Tibial artery (tissue), 4 donors: ENCODE data around the gene ACTN1.

ENCODE experiments used
- DNase-seq, 2 donors: peaks; one replicate each; pipeline ENCODE4 v3.0.0-alpha.2; 2019
- H3K27ac ChIP-seq, 2 donors: fragments of 200-600 bp; sonication (generic) in 1 of 2; 1 replicate in 1 of 2; 2 replicates in 1 of 2; pipeline ENCODE4 v1.5.1; 2018 to 2019; ENCODE audit warnings: mild to moderate bottlenecking in 1 of 2
- H3K27me3 ChIP-seq, 2 donors: fragments of 200-600 bp; sonication (generic) in 1 of 2; one replicate each; pipeline versions ENCODE4 v1.5.1 to v1.6.0; 2016 to 2019
- H3K36me3 ChIP-seq, 3 donors: fragments of 200-600 bp; sonication (generic) in 2 of 3; one replicate each; pipeline ENCODE4 v1.5.1; 2016 to 2019; ENCODE audit warnings: mild to moderate bottlenecking in 2 of 3
- H3K4me1 ChIP-seq, 4 donors: fragments of 200-600 bp; sonication (generic) in 2 of 4; 1 replicate in 3 of 4; 2 replicates in 1 of 4; pipeline ENCODE4 v1.5.1; 2016 to 2019
- H3K4me3 ChIP-seq, 2 donors: fragments of 200-600 bp; sonication (generic) in 1 of 2; 1 replicate in 1 of 2; 2 replicates in 1 of 2; pipeline ENCODE4 v1.5.1; 2018 to 2019; ENCODE audit warnings: mild to moderate bottlenecking in 2 of 2
- H3K9me3 ChIP-seq, 3 donors: fragments of 200-600 bp; sonication (generic) in 1 of 3; one replicate each; pipeline ENCODE4 v1.5.1; 2016 to 2019
- intact Hi-C: fragments of 100-400 bp; cut with DNase I; formaldehyde crosslinking; loops from one replicate; pipeline ENCODE4 v1.15.0; 2023; ENCODE audit warnings: low total_unique reads
- TF ChIP-seq, protein P1 (sequence below), 2 experiments: fragments of 200-600 bp in 1 of 2; fragments of 450-650 bp in 1 of 2; IDR thresholded peaks; one replicate each; pipeline ENCODE4 v1.5.1; 2017 to 2019; ENCODE audit warnings: antibody characterized with exemption in 2 of 2, mild to moderate bottlenecking in 1 of 2, moderate library complexity in 1 of 2

Gene ACTN1

DNA sequence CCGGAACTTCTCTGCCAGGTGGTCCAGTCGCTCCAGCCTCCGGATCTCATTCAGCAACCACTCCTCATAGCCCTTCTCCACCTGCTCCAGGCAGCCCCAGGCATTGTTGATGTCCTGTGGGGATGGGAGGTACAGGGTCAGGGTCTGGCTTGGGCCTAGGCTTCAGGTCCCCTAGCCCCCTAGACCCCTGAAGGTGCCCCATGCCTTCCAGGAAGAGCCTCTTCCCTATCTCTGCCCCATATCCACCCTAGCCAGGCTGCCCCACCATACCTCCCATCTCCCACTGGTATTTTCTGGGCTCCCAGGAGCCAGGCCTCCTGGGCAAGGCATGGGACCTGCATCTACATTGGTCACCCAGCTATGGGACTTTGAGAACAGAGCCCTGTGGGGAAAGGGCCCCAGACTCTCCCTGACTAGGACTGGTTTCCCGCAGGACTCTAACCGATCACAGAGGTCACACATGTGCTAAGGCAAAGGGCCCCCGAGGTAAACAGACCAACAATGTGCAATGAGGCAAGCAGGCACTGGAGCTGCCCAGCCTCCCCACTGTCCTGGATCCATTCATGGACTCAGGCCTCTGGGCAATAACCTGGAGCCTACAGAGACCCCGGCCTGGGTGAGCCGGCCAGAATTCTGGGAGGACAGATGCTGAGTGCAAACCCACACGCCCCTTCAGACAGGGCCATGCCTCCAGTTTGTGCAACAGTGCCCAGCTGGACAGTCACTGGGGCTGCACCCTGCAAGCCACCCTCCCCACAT lies 88.8 kb downstream of the ACTN1 start:
- Histone ChIP-seq H3K27ac (peak overlapping the region; percentile 64 to 100), H3K9me3 (no peaks in the 10 kb centered on the region), H3K36me3 (peaks cover 70 to 97% (median 79%) of the 10 kb centered on the region in 3 donors), H3K4me1 (peaks cover 0 to 63% (median 25%) of the 10 kb centered on the region in 4 donors), H3K4me3 (no peak overlapping the region), H3K27me3 (no peaks in the 10 kb centered on the region)
- intact Hi-C loops = no loop called here
- TF ChIP-seq, protein P1, sequence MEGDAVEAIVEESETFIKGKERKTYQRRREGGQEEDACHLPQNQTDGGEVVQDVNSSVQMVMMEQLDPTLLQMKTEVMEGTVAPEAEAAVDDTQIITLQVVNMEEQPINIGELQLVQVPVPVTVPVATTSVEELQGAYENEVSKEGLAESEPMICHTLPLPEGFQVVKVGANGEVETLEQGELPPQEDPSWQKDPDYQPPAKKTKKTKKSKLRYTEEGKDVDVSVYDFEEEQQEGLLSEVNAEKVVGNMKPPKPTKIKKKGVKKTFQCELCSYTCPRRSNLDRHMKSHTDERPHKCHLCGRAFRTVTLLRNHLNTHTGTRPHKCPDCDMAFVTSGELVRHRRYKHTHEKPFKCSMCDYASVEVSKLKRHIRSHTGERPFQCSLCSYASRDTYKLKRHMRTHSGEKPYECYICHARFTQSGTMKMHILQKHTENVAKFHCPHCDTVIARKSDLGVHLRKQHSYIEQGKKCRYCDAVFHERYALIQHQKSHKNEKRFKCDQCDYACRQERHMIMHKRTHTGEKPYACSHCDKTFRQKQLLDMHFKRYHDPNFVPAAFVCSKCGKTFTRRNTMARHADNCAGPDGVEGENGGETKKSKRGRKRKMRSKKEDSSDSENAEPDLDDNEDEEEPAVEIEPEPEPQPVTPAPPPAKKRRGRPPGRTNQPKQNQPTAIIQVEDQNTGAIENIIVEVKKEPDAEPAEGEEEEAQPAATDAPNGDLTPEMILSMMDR (IDR thresholded peaks at IDR 0.05) = no peak
- DNase-seq = peak in 1 of 2 donors; percentile 64

DNA sequence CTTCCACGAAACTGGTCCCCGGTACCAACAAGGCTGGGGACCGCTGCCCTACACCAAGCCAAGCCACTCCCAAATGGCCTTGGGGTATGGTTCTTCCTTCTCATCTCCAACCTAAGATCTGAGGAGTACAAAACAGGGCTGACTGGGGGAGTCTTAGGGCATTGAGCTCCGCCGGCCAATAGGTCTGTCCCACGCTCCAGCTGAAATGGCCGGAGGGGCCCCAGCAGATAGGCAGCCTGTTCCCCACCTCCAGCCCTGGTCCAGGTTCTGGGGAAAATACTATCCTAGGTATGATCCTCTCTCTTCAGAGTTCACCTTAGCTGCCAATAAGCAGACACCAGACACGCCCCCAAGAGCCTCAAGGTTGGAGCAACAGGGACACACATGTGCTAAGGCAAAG lies 90.2 kb downstream of the ACTN1 start:
- H3K36me3 ChIP-seq = peaks cover 77 to 97% (median 86%) of the 10 kb centered on the region in 3 donors
- H3K27ac ChIP-seq = peak overlapping the region; percentile 64 to 100

DNA sequence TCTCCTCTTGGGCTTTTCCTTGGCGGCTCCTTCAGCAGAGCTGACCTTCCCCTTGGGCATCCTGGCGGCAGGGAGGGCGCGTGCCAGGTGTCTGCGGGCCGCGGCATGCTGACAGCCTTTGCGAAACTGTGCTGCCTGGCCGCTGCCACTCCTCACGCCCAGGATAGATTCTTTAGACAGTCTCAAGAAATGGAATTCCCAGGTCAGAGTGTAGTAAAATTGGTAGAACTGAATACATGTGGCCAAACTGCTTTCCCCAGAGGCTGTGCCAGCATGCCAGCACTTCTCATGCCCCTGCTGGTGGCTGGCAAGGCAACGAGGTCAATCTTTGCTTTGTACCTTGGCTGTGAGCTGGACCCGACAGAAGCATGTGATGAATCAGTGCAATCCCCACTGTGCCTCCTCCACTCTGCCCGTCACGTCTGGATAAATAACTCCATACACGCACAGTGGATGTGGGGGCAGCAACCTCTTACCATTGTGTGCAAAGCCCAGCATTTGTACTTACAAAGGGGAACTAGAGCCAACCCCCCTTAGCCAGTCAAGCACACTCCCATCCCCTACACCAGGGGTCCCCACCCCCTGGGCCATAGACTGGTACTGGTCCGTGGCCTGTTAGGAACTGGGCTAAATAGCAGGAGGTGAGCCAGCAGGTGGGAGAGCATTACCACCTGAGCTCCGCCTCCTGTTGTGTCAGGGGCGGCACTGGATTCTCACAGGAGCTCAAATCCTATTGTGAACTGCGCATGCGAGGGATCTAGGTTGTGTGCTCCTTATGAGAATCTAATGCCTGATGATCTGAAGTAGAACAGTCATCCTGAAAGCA lies 90.9 kb downstream of the ACTN1 start:
- no peaks in the 10 kb centered on the region for H3K9me3 ChIP-seq
- H3K4me3 ChIP-seq = no peak overlapping the region
- H3K27ac ChIP-seq = peak overlapping the region; percentile 64 to 100
- peaks cover 77 to 97% (median 86%) of the 10 kb centered on the region in 3 donors for H3K36me3 ChIP-seq
- no peaks in the 10 kb centered on the region for H3K27me3 ChIP-seq
- TF ChIP-seq, protein P1 (IDR thresholded peaks at IDR 0.05) = peak in 1 of 2 experiments; percentile 12
- intact Hi-C loops = no loop called here
- peaks cover 0 to 46% (median 9%) of the 10 kb centered on the region in 4 donors for H3K4me1 ChIP-seq
- DNase-seq = peak; percentile 32 to 84

More for the DNA sequence above, 90.2 kb downstream of the ACTN1 start:
- Histone ChIP-seq H3K9me3 (no peaks in the 10 kb centered on the region), H3K27me3 (no peaks in the 10 kb centered on the region), H3K4me3 (no peak overlapping the region), H3K4me1 (peaks cover 0 to 52% (median 13%) of the 10 kb centered on the region in 4 donors)
- intact Hi-C loops = no loop called here
- DNase-seq = peak in 1 of 2 donors; percentile 56
- TF ChIP-seq, protein P1 (IDR thresholded peaks at IDR 0.05) = no peak

DNA sequence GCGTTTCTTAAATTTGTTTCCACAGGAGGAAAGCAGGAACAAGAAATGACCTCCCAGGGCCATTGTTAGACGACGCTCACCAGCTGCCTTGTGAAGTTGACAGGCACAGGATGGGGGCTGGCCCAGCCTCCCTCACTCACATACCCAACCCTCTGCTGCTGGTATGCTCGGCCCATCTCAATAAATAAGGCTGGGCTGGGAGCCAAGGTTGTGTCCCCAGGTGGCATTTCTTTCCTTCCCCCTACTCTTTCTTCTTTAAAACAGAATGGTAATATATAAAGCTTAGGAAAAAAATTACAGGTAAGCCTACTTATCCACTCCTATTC lies 93.0 kb downstream of the ACTN1 start:
- TF ChIP-seq, protein P1 (IDR thresholded peaks at IDR 0.05) = no peak
- intact Hi-C loops = no loop called here
- Histone ChIP-seq H3K4me1 (peaks cover 0 to 30% (median 9%) of the 10 kb centered on the region in 4 donors), H3K27ac (peak overlapping the region; percentile 69 to 100), H3K27me3 (no peaks in the 10 kb centered on the region), H3K4me3 (no peak overlapping the region), H3K9me3 (no peaks in the 10 kb centered on the region), H3K36me3 (peaks cover 77 to 97% (median 86%) of the 10 kb centered on the region in 3 donors)
- peak in 1 of 2 donors; percentile 59 for DNase-seq

DNA sequence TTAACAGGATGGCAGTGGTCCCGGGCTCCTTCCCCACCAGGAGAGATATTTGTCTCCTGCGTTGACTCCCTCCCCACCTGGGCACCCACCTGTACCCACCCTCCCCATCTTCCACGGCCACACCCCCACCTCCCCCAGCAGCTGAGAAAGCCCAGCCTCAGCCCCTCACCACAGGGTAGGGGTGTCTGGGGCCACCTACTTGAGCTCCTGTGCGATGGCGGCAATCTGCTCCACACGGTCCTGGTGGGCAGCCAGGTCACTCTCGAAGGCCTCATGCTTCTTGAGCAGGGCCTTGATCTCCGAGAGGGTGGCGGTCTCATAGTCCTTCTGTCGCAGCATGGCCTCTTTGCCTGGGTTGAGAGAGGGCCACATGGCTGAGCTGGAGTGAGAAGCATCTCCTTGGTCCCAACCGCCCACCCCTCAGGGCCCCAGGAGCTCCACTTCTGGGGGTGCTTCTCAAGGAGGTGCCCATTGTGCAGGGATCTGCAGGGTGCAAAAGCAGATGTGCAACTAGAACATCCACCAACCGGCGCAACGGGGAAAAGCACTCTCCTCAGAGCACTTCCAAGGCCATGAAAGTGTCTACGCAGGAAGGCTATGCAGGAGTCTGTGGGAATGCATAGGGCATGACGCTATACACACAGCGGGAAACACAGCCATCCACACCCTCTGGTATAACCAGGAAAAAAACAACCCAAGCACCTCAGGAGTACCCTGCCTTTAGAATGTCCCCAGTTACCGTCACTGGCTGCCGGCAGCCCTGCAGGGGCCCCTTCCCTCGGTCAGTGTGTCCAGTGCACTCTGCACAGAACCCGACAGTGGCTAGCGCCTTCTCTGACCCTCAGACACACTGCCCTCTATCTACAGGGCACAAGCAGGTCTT lies 93.6 kb downstream of the ACTN1 start:
- H3K27me3 ChIP-seq = no peaks in the 10 kb centered on the region
- TF ChIP-seq, protein P1 (IDR thresholded peaks at IDR 0.05) = no peak
- intact Hi-C loops = no loop called here
- H3K27ac ChIP-seq = peak overlapping the region; percentile 69 to 100
- peaks cover 0 to 24% (median 9%) of the 10 kb centered on the region in 4 donors for H3K4me1 ChIP-seq
- no peaks in the 10 kb centered on the region for H3K9me3 ChIP-seq
- no peak overlapping the region for H3K4me3 ChIP-seq
- H3K36me3 ChIP-seq = peaks cover 77 to 97% (median 86%) of the 10 kb centered on the region in 3 donors
- peak in 1 of 2 donors; percentile 69 for DNase-seq
